HG02943 (cell line): ENCODE results near the gene PPP2R3A.
"Not testable (repeated sequence)": the region's sequence is repeated elsewhere in the genome, so short reads cannot be mapped to it uniquely, and the experiment has no call there.

Source experiments
- ATAC-seq: cut with Tn5 transposase; IDR thresholded peaks from one replicate; pipeline ENCODE4 v1.9.1; 2021; ENCODE audit warnings: mild to moderate bottlenecking, low read depth, moderate library complexity; ENCODE audit not compliant: unreplicated experiment

Gene PPP2R3A

GRCh38 chr3:136146981-136147729 is 181.6 kb downstream of the PPP2R3A start:
- ATAC-seq, result no peak

DNA sequence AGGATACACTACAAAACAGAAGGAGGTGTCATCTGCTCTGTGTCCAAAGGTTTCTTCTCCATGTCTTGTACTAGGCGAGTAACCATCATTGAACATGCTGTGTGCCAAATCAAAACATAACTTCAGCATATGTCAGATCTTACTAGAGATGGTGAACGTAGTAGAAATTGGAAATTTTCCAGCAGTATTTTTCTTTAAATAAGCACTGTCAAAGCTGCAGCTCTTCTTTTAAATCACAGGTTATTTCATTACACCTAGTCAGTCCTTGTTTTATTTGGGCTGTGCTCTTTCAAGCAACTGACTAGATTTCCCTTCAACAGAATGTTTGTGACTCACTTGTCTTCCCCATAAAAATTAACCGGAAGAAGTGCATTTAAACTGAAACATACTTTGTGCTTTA is 184.1 kb downstream of the PPP2R3A start:
- no peak for ATAC-seq

GRCh38 chr3:136151219-136151618 is 185.7 kb downstream of the PPP2R3A start:
- no peak for ATAC-seq

GRCh38 chr3:136152176-136152843 is 186.8 kb downstream of the PPP2R3A start:
- ATAC-seq, result no peak

DNA sequence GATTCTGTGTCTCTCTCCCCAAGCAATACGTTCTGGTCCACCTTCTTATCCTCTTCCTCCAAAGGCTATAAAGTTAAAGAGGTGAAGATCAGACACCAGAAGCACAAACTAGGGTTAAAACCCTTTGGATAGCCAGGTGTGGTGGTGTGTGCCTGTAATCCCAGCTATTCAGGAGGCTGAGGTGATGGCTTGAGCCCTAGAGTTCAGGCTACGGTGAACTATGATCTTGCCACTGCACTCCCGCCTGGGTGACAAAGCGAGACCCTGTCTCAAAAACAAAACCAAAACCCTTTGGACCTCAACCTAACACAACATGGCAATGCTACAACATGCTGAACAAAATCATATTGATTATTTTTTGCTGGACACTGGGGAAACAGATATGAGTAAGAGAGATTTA is 187.4 kb downstream of the PPP2R3A start:
- no peak for ATAC-seq

DNA sequence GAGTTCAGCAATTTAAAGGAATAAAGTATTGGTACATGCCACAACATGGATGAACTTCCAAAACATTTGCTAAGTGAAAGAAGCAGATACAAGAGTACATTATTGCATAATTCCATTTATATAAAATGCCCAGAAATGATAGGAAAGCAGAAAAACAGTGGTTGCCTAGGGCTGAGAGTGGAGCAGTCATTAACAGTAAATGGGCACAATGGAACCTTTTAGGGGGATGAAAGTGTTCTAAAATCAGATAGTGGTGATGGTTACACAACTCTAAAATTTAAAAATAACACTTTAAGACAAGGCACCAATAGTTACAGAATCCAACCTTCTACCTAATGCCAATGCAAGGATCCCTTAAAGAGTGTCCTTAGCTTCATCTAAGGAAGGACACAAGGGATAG is 196.0 kb downstream of the PPP2R3A start:
- no peak for ATAC-seq

DNA sequence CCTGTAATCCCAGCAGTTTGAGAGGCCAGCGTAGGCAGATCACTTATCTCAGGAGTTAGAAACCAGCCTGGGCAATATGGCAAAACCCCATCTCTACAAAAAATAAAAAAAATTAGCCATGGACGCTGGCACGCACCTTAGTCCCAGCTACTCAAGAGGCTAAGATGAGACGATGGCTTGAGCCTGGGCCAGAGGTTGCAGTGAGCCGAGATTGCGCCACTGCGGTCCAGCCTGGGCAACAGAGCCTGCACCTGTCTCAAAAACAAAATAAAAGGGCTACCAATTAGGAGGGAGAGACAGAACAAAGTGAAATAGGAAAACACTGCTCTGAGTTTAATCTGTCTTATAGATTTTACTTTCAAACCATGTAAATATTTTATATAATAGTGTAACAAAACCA is 196.8 kb downstream of the PPP2R3A start:
- ATAC-seq, result no peak

DNA sequence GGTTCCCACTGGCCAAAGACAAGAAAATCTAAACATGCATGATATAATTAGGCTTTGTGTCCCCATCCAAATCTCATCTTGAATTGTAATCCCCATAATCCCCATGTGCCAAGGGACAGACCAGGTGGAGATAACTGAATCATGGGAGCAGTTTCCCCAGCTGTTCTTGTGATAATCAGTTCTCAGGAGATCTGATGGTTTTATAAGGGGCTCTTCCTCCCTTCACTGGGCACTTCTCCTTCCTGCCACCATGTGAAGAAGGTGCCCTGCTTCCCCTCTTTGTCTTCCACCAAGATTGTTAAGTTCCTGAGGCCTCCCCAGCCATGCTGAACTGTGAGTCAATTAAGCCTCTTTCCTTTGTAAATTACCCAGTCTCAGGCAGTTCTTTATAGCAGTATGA is 198.1 kb downstream of the PPP2R3A start:
- not testable (repeated sequence) for ATAC-seq

GRCh38 chr3:136166507-136166906 is 201.0 kb downstream of the PPP2R3A start:
- ATAC-seq, result no peak

DNA sequence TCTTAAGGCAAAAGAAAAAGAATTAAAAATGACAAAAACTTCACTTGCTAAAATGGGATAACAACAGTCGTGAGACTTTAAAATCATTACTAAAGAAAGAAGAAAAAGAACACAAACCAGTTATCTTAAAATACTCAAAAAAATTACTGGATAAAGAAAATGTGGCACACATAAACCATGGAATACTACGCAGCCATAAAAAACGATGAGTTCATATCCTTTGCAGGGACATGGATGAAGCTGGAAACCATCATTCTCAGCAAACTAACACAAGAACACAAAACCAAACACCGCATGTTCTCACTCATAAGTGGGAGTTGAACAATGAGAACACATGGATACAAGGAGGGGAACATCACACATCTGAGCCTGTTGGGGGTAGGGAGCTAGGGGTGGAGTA is 202.7 kb downstream of the PPP2R3A start:
- ATAC-seq, result not testable (repeated sequence)

- no peak for ATAC-seq
Measured at GRCh38 chr3:136171097-136171542, 205.6 kb downstream of the PPP2R3A start.

DNA sequence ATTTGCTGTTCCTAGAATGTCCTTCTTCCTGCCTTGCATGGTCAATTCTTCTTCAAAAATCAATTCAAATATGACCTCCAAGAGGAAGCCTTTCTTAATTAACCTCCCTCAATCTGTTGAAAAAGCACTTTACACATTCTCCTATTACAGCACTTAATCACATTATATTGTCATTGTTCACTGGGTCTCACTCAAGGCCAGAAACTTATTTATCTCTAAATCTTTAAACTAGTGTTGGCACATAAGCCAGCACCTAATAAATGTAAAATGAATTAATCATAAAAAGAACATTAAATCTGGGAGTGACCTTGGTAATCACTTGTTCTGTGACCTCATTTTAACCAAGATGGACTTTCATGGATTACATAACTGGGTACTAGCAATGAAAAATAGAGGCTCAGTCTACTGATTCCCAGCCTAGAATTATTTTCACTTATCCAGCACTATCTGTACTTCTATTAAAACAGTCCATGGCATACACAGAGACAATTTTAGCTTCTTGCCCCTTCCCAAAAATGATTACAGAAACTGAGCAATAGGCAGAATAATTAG is 208.5 kb downstream of the PPP2R3A start:
- ATAC-seq, result no peak

GRCh38 chr3:136177876-136178275 is 212.3 kb downstream of the PPP2R3A start:
- no peak for ATAC-seq

- no peak for ATAC-seq
Measured at GRCh38 chr3:136181741-136182140, 216.2 kb downstream of the PPP2R3A start.

DNA sequence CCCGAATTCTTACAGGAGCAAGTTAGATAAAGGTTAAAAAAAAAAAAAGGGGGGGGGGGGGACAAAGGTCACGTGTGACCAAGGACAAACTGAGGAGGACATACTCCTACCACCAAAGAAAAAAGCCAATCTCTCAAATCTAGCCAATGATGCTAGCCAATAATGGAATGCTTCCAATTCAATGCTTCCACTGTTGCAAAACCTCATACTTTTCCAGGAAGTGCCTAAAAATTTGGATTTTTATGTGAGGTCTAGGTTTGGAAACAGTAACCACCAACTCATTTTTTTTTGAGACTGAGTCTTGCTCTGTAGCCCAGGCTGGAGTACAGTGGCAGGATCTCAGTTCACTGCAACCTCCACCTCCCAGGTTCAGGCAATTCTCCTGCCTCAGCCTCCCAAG is 219.2 kb downstream of the PPP2R3A start:
- ATAC-seq, result no peak

GRCh38 chr3:136186344-136186743 is 220.8 kb downstream of the PPP2R3A start:
- no peak for ATAC-seq

DNA sequence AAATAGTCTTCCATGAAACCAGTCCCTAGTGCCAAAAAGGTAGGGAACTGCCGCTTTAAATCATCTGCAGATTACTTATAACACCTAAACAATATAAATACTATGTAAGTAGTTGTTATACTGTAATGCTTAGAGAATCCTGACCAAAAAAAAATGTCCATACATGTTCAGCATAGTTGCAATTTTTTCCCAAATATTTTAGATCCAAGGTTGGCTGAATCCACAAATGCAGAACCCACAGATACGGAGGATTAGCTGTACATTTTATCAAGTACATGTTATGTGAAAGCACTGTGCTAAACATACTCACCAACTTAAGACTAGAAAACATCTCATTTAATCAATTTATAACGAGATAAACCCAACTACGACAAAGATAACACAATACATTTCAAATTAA is 221.3 kb downstream of the PPP2R3A start:
- no peak for ATAC-seq

DNA sequence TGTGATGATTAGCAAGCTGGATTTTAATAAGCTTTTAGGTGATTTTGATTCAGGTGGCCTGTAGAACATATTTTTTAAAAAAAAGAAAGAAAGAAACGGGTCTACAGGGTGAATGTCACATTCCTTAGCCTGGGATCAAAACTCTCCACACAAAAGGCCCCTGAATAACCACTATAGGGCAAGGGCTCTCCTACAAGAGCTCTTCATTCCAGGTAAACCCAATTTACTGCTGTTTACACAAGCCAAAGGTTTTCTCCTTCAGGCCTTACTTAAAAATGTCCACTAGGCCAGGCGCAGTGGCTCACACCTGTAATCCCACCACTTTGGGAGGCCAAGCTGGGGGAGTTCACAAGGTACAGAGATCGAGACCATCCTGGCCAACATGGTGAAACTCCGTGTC is 222.3 kb downstream of the PPP2R3A start:
- no peak for ATAC-seq

- no peak for ATAC-seq
Measured at GRCh38 chr3:136189043-136189442, 223.5 kb downstream of the PPP2R3A start.

DNA sequence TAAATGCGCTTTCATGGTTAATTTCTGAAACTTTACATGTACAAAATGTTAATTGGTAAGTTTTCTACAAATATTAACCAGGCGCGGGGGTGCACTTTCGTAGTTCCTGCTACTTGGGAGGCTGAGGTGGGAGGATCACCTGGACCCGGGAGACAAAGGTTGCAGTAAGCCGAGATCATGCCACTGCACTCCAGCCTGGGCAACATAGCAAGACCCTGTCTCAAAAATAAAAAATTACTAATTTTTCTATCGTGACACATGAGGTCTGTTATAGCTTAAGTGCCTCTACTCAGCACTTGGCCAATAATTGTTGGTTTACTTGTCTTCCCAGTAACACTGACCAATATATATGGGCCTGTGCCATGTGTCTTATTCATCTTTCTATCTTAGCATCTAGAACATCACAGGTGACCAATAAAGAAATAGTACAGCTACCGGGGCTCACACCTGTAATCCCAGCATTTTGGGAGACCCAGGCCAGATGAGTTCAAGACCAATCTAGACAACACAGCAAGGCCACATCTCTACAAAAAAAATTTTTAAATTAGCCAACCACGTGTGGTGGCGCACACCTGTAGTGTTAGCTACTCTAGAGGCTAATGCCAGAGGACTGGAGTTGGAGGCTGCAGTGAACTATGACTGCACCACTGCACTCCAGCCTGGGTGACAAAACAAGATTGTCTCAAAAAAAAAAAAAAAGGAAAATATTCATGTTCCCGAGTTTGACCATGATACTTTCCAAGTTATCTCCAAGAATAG is 224.5 kb downstream of the PPP2R3A start:
- no peak for ATAC-seq

GRCh38 chr3:136192195-136192594 is 226.7 kb downstream of the PPP2R3A start:
- ATAC-seq, result not testable (repeated sequence)
